GM18519 (cell line): ENCODE results near the gene RMI1.
"Not testable (repeated sequence)": the region's sequence is repeated elsewhere in the genome, so short reads cannot be mapped to it uniquely, and the experiment has no call there.

ENCODE experiments used
- ATAC-seq: cut with Tn5 transposase; IDR thresholded peaks from one replicate; pipeline ENCODE4 v1.9.1; 2021; ENCODE audit warnings: mild to moderate bottlenecking, moderate library complexity; ENCODE audit not compliant: unreplicated experiment, low FRiP score

RMI1 gene

DNA sequence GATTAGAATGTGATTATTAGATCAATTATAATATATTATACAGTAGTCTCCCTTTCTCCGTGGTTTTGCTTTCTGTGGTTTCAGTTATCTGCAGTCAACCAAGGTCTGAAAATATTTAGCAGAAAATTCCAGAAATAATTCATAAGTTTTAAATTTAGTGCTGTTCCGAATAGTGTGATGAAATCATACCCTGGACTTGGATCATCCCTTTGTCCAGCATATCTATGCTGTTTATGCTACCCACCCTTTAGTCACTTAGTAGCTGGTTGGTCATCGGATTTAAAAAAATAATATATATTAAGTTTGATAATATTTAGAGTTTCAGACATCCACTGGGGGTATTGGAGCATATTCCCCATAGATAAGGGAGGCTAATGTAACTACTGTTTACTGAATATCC is 19.6 kb downstream of the RMI1 start:
- no peak for ATAC-seq

DNA sequence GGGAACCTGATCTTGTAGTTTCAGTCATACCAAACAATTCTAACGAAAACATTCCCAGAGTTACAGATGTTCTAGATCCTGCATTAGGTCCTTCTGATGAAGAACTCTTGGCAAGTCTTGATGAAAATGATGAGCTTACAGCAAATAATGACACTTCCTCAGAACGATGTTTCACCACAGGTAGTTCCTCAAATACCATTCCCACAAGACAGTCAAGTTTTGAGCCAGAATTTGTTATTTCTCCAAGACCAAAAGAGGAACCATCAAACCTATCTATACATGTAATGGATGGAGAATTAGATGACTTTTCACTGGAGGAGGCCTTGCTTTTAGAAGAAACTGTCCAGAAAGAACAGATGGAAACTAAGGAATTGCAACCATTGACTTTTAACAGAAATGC is 21.0 kb downstream of the RMI1 start:
- no peak for ATAC-seq

DNA sequence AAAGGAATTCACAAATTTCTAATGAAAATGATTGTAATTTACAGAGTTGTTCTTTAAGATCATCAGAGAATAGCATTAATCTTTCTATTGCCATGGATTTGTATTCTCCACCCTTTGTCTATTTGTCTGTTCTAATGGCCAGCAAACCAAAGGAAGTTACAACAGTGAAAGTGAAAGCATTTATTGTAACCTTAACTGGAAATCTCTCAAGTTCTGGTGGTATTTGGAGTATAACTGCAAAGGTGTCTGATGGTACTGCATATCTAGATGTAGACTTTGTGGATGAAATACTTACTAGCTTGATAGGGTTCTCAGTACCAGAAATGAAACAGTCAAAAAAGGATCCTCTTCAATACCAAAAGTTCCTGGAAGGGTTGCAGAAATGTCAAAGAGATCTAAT is 21.7 kb downstream of the RMI1 start:
- ATAC-seq: peak; percentile 50

DNA sequence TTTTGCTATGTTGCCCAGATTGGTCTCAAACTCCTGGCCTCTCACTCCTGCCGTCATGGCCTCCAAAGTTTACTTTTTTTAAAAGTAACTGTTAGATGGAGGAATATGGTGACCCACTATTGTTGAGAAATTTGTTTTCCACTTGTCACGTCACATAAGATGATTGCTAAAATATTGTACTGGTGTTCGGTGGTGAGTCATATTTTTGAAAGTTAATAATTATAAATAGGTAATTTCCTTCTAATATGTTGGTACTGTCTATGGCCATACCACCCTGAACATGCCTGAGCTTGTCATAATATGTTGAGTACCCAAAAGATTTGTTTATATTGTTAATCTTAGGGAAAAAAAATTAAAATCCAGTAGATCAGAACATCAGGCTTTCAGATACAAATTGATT is 22.6 kb downstream of the RMI1 start:
- ATAC-seq: no peak

DNA sequence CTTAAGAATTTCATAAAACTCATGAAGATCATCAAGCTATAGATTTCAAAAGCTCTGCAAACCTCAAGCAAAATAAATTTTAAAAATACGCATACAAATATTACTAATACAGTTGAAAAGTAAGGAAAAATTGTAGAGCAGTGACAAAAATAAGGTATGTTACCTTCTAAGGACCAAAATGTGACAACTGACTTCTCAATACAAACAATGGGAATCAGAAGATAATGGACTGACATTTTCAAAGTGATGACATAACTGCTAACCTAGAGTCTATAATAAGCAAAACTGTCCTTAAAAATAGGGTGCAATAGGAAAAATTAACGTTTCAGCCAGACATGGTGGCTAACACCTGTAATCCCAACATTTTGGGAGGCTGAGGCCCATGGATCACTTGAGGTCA is 27.1 kb downstream of the RMI1 start:
- ATAC-seq: no peak

DNA sequence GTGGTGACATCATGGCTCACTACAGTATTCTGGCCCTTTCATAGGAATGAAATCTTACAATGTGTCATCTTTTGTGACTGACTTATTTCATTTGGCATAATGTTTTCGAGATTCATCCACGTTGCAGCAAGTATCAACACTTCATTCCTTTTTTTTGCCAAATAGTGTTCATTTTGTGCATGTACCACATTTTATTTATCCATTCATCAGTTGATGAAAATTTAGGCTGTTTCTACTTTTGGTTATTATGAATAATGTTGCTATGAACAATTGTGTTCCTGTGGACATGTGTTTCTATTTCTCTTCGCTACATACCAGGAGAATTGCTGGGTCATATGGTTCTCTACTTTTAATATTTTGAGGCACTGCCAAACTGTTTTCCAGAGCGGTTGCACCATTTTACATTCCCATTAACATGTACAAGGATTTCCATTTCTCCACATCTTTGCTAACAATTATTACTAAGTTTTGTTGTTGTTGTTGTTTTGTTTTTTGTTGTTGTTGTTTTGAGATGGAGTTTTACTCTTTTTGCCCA is 43.5 kb downstream of the RMI1 start:
- no peak for ATAC-seq

DNA sequence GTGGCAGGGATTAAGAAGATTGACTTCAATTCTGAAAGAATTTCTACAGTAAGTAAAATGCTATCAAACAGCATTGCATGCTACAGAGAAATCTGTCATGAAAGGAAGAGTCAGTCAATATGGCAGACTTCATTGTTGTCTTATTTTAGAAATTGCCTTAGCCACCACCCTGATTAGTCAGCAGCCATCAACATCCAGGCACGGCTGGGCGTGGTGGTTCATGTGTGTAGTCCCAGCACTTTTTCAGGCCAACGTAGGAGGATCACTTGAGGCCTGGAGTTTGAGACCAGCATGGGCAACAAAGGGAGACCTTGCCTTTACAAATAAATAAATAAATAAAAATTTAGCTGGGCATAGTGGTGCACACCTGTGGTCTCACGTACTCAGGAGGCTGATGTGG is 46.6 kb downstream of the RMI1 start:
- no peak for ATAC-seq

DNA sequence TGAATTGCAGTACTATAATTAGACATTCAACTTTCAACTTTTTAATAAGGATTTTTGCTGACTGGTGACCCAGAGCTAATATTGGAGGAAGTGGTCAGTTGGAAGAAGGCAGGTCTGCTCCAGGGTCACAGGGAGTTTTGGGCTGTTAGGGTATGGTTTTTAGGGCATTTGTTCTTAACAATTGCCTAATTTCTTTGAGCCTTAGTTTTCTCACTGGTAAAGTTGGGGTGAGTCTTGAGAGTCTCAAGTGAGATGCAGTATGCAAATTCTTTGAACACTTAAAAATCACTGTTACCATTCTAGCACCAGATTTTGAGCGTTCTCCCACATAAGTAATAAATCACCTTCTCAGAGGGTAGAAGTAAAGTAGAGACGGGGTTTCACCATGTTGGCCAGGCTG is 50.9 kb downstream of the RMI1 start:
- no peak for ATAC-seq

DNA sequence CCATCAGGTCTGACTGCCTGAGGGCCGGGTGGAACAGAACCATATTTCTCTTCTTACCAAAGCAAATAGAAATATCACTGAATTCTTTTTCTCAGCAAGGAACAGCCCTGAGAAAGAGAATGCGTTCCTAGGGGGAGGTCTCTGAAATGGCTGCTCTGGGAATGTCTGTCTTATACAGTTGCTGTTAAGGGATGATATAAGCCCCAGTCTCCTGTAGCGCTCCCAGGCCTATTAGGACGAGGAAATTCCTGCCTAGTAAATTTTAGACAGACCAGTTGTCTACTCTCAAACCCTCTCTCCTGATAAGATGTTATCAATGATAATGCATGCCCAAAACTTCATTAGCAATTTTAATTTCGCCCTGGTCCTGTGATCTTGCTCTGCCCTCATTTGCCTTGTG is 61.3 kb downstream of the RMI1 start:
- not testable (repeated sequence) for ATAC-seq

DNA sequence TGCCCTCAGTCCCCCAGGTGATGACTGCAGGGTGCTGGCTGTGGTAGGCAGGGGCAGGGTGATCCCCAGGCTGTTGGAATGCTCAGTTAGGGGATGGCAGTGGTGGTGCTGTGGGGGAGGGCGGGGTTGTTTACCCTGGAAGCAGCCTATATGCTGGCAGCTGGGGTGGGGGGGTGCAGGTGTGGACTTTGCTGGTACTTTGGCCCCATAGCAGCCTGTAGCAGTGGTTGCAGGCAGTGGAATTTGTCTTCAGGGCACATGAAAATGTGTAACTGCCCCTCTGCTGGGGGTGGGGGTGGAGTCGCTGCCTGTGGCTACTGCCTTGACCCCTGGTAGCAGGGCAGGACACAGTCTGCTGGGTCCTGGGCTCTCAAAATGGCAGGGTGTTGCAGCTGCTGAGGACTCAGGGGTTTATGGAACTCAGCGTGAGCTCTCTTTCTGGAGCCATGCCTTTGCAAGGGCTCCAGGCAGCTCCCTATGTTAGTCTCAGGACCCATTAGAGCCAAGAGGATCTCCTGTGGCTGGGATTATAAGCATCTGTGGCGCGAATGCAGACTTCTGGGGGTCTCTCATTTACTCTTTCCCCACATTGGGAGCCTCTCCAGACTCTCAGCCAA is 65.0 kb downstream of the RMI1 start:
- no peak for ATAC-seq
